Astrocyte (in vitro differentiated cells and primary cell): ENCODE measurements around the gene UTS2B. TPM values are rescaled to one million over a fixed set of nuclear protein-coding genes. Genes with fewer than 3 reads are reported as not detected.

Source experiments
- DNase-seq: peaks from one replicate; pipeline ENCODE4 v3.0.0-alpha.2; 2010; ENCODE audit warnings: low read depth
- FAIRE-seq: peaks from 2 replicates; lab custom pipeline; 2011; peaks lifted over from hg19 to GRCh38; lab: Jason Lieb, UNC
- H2AFZ ChIP-seq: 2 replicates; pipeline ENCODE4 v1.6.0; 2012; ENCODE audit warnings: low read depth, low read length, inconsistent platforms
- H3K27ac ChIP-seq: 2 replicates; pipeline ENCODE4 v1.5.1; 2011; ENCODE audit warnings: low read depth, low read length, inconsistent platforms
- H3K27me3 ChIP-seq: 2 replicates; pipeline ENCODE4 v1.6.0; 2011; ENCODE audit warnings: low read length, inconsistent platforms; ENCODE audit not compliant: insufficient read depth
- H3K36me3 ChIP-seq: 2 replicates; pipeline ENCODE4 v1.5.1; 2011; ENCODE audit warnings: low read length, inconsistent platforms; ENCODE audit not compliant: insufficient read depth
- H3K4me1 ChIP-seq: 2 replicates; pipeline ENCODE4 v1.5.1; 2011; ENCODE audit warnings: low read length, inconsistent platforms; ENCODE audit not compliant: insufficient read depth
- H3K4me2 ChIP-seq: 2 replicates; pipeline ENCODE4 v1.6.0; 2012; ENCODE audit warnings: low read length, inconsistent platforms
- H3K4me3 ChIP-seq: 2 replicates; pipeline ENCODE4 v1.5.1; 2011; ENCODE audit warnings: low read depth, mild to moderate bottlenecking, low read length, inconsistent platforms; ENCODE audit not compliant: insufficient read depth
- H3K79me2 ChIP-seq: 2 replicates; pipeline ENCODE4 v1.6.0; 2012; ENCODE audit warnings: mild to moderate bottlenecking, low read length, inconsistent platforms; ENCODE audit not compliant: insufficient read depth
- H3K9ac ChIP-seq: 2 replicates; pipeline ENCODE4 v1.6.0; 2012; ENCODE audit warnings: mild to moderate bottlenecking, low read length, inconsistent platforms
- H3K9me3 ChIP-seq: 2 replicates; pipeline ENCODE4 v1.5.1; 2012; ENCODE audit warnings: low read depth, mild to moderate bottlenecking, low read length, inconsistent platforms; ENCODE audit not compliant: insufficient read depth
- H4K20me1 ChIP-seq: 2 replicates; pipeline ENCODE4 v1.6.0; 2012; ENCODE audit warnings: low read length, inconsistent platforms; ENCODE audit not compliant: insufficient read depth
- H3K27ac Mint-ChIP-seq: one replicate; pipeline ENCODE4 v1.8.0; 2021; ENCODE audit warnings: mild to moderate bottlenecking, mixed read lengths; ENCODE audit not compliant: unreplicated experiment
- H3K27me3 Mint-ChIP-seq: one replicate; pipeline ENCODE4 v1.8.0; 2021; ENCODE audit warnings: low read depth, mixed read lengths; ENCODE audit not compliant: unreplicated experiment
- H3K36me3 Mint-ChIP-seq: one replicate; pipeline ENCODE4 v1.8.0; 2021; ENCODE audit warnings: low read depth, mixed read lengths; ENCODE audit not compliant: unreplicated experiment
- H3K4me1 Mint-ChIP-seq: one replicate; pipeline ENCODE4 v1.8.0; 2021; ENCODE audit warnings: low read depth, mixed read lengths; ENCODE audit not compliant: unreplicated experiment
- H3K4me3 Mint-ChIP-seq: one replicate; pipeline ENCODE4 v1.8.0; 2021; ENCODE audit warnings: mild to moderate bottlenecking, moderate library complexity, mixed read lengths; ENCODE audit not compliant: unreplicated experiment
- H3K9me3 Mint-ChIP-seq: one replicate; pipeline ENCODE4 v1.8.0; 2021; ENCODE audit warnings: mild to moderate bottlenecking, mixed read lengths; ENCODE audit not compliant: unreplicated experiment
- CTCF ChIP-seq: IDR thresholded peaks from 2 replicates; pipeline ENCODE4 v1.5.1; 2011; ENCODE audit warnings: low read depth, mild to moderate bottlenecking, inconsistent platforms, low read length, moderate library complexity; ENCODE audit not compliant: insufficient read depth
- EZH2 ChIP-seq: IDR thresholded peaks from 2 replicates; pipeline ENCODE4 v1.6.1; 2012; ENCODE audit warnings: mild to moderate bottlenecking, low read length, inconsistent platforms; ENCODE audit not compliant: insufficient read depth
- total RNA-seq: library from RNA; stranded (reverse); gene quantifications from 2 replicates; pipeline ENCODE4 v1.2.1, GENCODE V29; 2021

The UTS2B gene
- total RNA-seq, 1 donor from 2014 or later: 0.75 TPM

GRCh38 chr3:191353022-191353777 is 22.9 kb upstream of the UTS2B start:
- peaks cover 22% of the 10 kb centered on the region for H4K20me1 ChIP-seq
- H3K9me3 Mint-ChIP-seq: no peaks in the 10 kb centered on the region

GRCh38 chr3:191352014-191352413 is 21.7 kb upstream of the UTS2B start:
- H3K4me1 ChIP-seq: peaks cover 30% of the 10 kb centered on the region
- no peak overlapping the region for H3K9ac ChIP-seq
- DNase-seq: no peak
- H3K36me3 ChIP-seq: no peaks in the 10 kb centered on the region
- no peak for TF ChIP-seq EZH2
- no peak for TF ChIP-seq CTCF
- no peak overlapping the region for H3K27ac ChIP-seq
- H4K20me1 ChIP-seq: peaks cover 25% of the 10 kb centered on the region
- no peak overlapping the region for H2AFZ ChIP-seq
- peaks cover 96% of the 10 kb centered on the region for H3K79me2 ChIP-seq
- Mint-ChIP-seq H3K27me3 (no peaks in the 10 kb centered on the region), H3K4me3 (no peak overlapping the region), H3K27ac (no peak overlapping the region), H3K4me1 (peaks cover 44% of the 10 kb centered on the region), H3K36me3 (no peaks in the 10 kb centered on the region), H3K9me3 (no peaks in the 10 kb centered on the region)
- no peak overlapping the region for H3K4me3 ChIP-seq
- H3K4me2 ChIP-seq: no peak overlapping the region
- no peak for FAIRE-seq
- H3K9me3 ChIP-seq: no peaks in the 10 kb centered on the region
- no peaks in the 10 kb centered on the region for H3K27me3 ChIP-seq

More at GRCh38 chr3:191353022-191353777, 22.9 kb upstream of the UTS2B start:
- Mint-ChIP-seq H3K4me1 (peaks cover 51% of the 10 kb centered on the region), H3K36me3 (no peaks in the 10 kb centered on the region), H3K27ac (no peak overlapping the region), H3K27me3 (no peaks in the 10 kb centered on the region), H3K4me3 (no peak overlapping the region)
- Histone ChIP-seq H2AFZ (no peak overlapping the region), H3K27ac (no peak overlapping the region), H3K27me3 (no peaks in the 10 kb centered on the region), H3K4me1 (peaks cover 36% of the 10 kb centered on the region), H3K4me2 (no peak overlapping the region), H3K4me3 (no peak overlapping the region), H3K79me2 (peaks cover 95% of the 10 kb centered on the region), H3K9me3 (no peaks in the 10 kb centered on the region), H3K9ac (no peak overlapping the region), H3K36me3 (peaks cover 4% of the 10 kb centered on the region)
- TF ChIP-seq CTCF: no peak
- TF ChIP-seq EZH2: no peak
- FAIRE-seq: no peak
- no peak for DNase-seq
